Heart right ventricle (tissue), 16 donors: ENCODE measurements around the gene DCN. TPM values are rescaled to one million over a fixed set of nuclear protein-coding genes. Genes with fewer than 3 reads are reported as not detected.

ENCODE experiments used
- ATAC-seq, 8 donors: fragments of 200-7000 bp; cut with Tn5 transposase; one replicate each; pipeline ENCODE4 v1.9.1; 2020; ENCODE audit warnings: mild to moderate bottlenecking in 8 of 8, moderate library complexity in 8 of 8, moderate number of reproducible peaks in 1 of 8
- DNase-seq, 2 donors: peaks; one replicate each; pipeline ENCODE4 v3.0.0-alpha.2; 2020
- H3K27ac ChIP-seq, 10 donors: fragments of 200-600 bp; sonication (generic) in 2 of 10; one replicate each; pipeline versions ENCODE4 v1.5.0 to v1.8.0; 2020 to 2022; ENCODE audit warnings: mild to moderate bottlenecking in 3 of 10
- H3K27me3 ChIP-seq, 7 donors: fragments of 200-600 bp; one replicate each; pipeline ENCODE4 v1.8.0; 2021 to 2022; ENCODE audit warnings: mild to moderate bottlenecking in 2 of 7
- H3K36me3 ChIP-seq, 9 donors: fragments of 200-600 bp; sonication (generic) in 1 of 9; one replicate each; pipeline versions ENCODE4 v1.5.0 to v1.8.0; 2020 to 2022; ENCODE audit warnings: mild to moderate bottlenecking in 2 of 9
- H3K4me1 ChIP-seq, 9 donors: fragments of 200-600 bp; sonication (generic) in 1 of 9; one replicate each; pipeline versions ENCODE4 v1.5.0 to v1.8.0; 2020 to 2022; ENCODE audit warnings: mild to moderate bottlenecking in 4 of 9
- H3K4me3 ChIP-seq, 10 donors: fragments of 200-600 bp; sonication (generic) in 2 of 10; one replicate each; pipeline versions ENCODE4 v1.5.0 to v1.8.0; 2020 to 2022; ENCODE audit warnings: mild to moderate bottlenecking in 7 of 10, moderate library complexity in 2 of 10
- H3K9me3 ChIP-seq, 11 donors: fragments of 200-600 bp in 10 of 11; sonication (generic) in 2 of 11; one replicate each; pipeline versions ENCODE4 v1.5.0 to v1.8.0; 2013 to 2022; ENCODE audit warnings: mild to moderate bottlenecking in 2 of 11, control low read depth in 1 of 11, moderate library complexity in 1 of 11
- WGBS, 2 donors: extraction: QIAGEN DNeasy Blood & Tissue Kit; methylation state at CpG; one replicate each; pipeline ENCODE4 v1.1.7; 2013; ENCODE audit warnings: inconsistent platforms in 1 of 2; 5-methylcytosine and 5-hydroxymethylcytosine counted together
- intact Hi-C, 10 donors: fragments of 100-400 bp; cut with DNase I; formaldehyde crosslinking; loops; one replicate each; pipeline versions ENCODE4 v1.11.1 to v1.14.2; 2022
- polyA plus RNA-seq, 2 donors: library from polyadenylated mRNA; stranded (reverse); fragments of 200-250 nt; gene quantifications; one replicate each; pipeline ENCODE4 v1.2.3, GENCODE V29; 2013
- total RNA-seq, 10 donors: library from RNA; stranded (reverse); fragmentation: NEBNext Ultra II Directional in 3 of 10; extraction: Animal tissue kit (Norgen Biotek cat#: 25700) in 3 of 10; gene quantifications; one replicate each; pipeline versions ENCODE4 v1.2.1 to v1.2.4, GENCODE V29; 2021 to 2023
- TF ChIP-seq, protein P1 (sequence below), 9 donors: fragments of 200-600 bp; sonication (generic) in 2 of 9; IDR thresholded peaks; one replicate each; pipeline versions ENCODE4 v1.5.0 to v1.8.0; 2021 to 2022; ENCODE audit warnings: antibody characterized with exemption in 9 of 9, mild to moderate bottlenecking in 5 of 9, moderate library complexity in 1 of 9
- donor health status: Arrhythmogenic right ventricular cardiomyopathy.
- donor health status: ischemic (EF 13 %, LVEDD 7.1; RV severe dilation, severe dysfunction).
- donor health status: healthy with polysubstance abuse.
- donor health status: DM: no; HTN: yes; CAD: no.
- donor health status: DM: no; HTN: no; CAD: no.
- donor health status: ischemic (EF 25% LVEDD 6.9; RV normal size, moderate dysfunction).
- donor health status: ischemic (EF 25% LVEDD 5.7; RV mildly dilated, moderate dysfunction).
- donor health status: healthy.
- donor health status: DM: yes; HTN: yes; CAD: no.
- donor health status: Ischemic cardiomyopathy.
- donor health status: ischemic (EF 35%, LVEDD 5.7; RV mildly dilated, moderate dysfunction).
- donor health status: nonischemic (EF 11% LVEDD 7.7; RV severe dilation, severe dysfunction).
- donor health status: DM: yes; HTN: yes; CAD: no.
- donor health status: PGD.
- donor health status: ischemic (EF 29% LVEDD 5.4; RV normal size, mild dysfunction).
- donor health status: nonischemic (EF 23%, LVEDD 6.1; RV moderate dilation, normal function).

Gene DCN
- total and polyA plus RNA-seq, 12 donors: 286 to 1,072 (median 557) TPM

DNA sequence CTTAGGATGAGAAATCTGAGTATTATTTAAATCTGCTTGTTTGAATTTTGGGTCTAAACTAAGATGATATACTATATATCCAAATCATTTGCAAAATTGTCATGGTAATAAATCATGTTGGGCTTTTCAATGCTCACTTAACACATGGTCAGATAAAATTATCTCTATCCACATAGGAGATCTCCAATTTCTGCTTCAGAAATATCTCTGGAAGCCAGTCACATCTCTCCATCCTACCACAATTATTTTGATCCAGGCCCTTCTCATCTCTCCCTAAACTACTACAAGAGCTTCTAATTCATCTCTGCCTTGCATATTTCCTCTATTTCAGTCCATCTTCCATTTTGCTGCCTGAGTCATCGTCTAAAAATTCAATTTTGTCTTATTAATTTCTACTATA, 3.8 kb downstream of the DCN start:
- Histone ChIP-seq H3K36me3 (peaks cover 0 to 8% (median 0%) of the 10 kb centered on the region in 9 donors), H3K4me1 (peaks cover 0 to 4% (median 0%) of the 10 kb centered on the region in 9 donors), H3K27me3 (no peaks in the 10 kb centered on the region), H3K9me3 (no peaks in the 10 kb centered on the region), H3K27ac (peak overlapping the region; percentile 30 to 84 (median 76)), H3K4me3 (peak overlapping the region in 9 of 10 donors; percentile 29 to 52 (median 45))
- DNase-seq (no peak), ATAC-seq (no peak)
- TF ChIP-seq, protein P1, sequence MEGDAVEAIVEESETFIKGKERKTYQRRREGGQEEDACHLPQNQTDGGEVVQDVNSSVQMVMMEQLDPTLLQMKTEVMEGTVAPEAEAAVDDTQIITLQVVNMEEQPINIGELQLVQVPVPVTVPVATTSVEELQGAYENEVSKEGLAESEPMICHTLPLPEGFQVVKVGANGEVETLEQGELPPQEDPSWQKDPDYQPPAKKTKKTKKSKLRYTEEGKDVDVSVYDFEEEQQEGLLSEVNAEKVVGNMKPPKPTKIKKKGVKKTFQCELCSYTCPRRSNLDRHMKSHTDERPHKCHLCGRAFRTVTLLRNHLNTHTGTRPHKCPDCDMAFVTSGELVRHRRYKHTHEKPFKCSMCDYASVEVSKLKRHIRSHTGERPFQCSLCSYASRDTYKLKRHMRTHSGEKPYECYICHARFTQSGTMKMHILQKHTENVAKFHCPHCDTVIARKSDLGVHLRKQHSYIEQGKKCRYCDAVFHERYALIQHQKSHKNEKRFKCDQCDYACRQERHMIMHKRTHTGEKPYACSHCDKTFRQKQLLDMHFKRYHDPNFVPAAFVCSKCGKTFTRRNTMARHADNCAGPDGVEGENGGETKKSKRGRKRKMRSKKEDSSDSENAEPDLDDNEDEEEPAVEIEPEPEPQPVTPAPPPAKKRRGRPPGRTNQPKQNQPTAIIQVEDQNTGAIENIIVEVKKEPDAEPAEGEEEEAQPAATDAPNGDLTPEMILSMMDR (IDR thresholded peaks at IDR 0.05): no peak
- intact Hi-C loops: loop anchor here in 6 of 10 donors (1.0 to 10.0 kb wide), 7 partner anchors 94 to 204 kb away; no protein-coding TSS in a partner anchor
- 53 to 71% methylated on average over 1 of the region's 1 CpG for WGBS, 2 donors

DNA sequence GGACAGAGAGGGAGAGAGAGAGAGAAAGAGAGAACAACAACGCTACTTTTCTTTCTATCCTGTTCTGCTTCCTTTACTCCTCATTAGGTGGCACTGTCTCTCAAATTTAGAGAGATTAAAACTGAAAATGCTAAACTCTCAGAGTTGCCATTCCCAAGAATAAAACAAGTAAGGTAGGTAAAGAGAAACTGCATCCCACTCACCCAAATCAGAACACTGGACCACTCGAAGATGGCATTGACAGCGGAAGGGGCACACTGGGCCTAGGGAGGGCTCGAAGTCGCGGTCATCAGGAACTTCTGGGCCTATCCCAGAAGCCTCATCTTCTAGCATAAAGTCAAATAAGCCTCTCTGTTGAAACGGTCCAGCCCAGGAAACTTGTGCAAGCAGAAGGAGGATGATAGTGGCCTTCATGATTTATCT, 4.5 kb downstream of the DCN start:
- intact Hi-C loops: loop anchor here in 6 of 10 donors (1.0 to 10.0 kb wide), 7 partner anchors 94 to 203 kb away; no protein-coding TSS in a partner anchor
- H3K4me3 ChIP-seq: peak overlapping the region in 9 of 10 donors; percentile 29 to 52 (median 45)
- no peaks in the 10 kb centered on the region for H3K9me3 ChIP-seq
- H3K27me3 ChIP-seq: no peaks in the 10 kb centered on the region
- whole genome bisulfite sequencing, 2 donors: 42 to 50% methylated on average over 7 of the region's 7 CpGs
- ATAC-seq (peak in 7 of 8 donors; percentile 40 to 71 (median 66)), DNase-seq (no peak)
- H3K36me3 ChIP-seq: peaks cover 0 to 8% (median 0%) of the 10 kb centered on the region in 9 donors
- H3K4me1 ChIP-seq: peaks cover 0 to 7% (median 0%) of the 10 kb centered on the region in 9 donors
- TF ChIP-seq, protein P1 (IDR thresholded peaks at IDR 0.05): peak in 8 of 9 donors; percentile 14 to 65 (median 46)
- H3K27ac ChIP-seq: peak overlapping the region; percentile 30 to 84 (median 76)

DNA sequence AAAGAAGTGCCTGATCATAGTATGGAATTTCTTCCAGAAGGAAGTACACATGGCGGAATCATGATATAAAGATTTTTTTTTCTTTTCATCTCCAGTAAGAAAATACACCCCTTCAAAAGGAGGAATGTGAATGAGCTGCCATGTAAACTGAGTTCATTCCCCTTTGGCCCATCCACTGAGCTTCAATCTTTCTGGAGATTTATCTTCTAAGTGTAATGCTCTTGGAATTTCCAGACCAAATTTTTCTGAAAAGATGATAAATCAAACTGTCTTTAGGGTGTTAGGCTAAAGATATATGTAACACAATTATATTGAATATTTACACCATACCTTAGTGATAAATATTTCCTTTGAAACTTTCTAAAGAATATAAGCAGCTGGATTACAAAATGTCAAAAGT, 5.2 kb downstream of the DCN start:
- intact Hi-C loops: loop anchor here in 6 of 10 donors (5.0 to 10.0 kb wide), 5 partner anchors 95 to 203 kb away; no protein-coding TSS in a partner anchor

DNA sequence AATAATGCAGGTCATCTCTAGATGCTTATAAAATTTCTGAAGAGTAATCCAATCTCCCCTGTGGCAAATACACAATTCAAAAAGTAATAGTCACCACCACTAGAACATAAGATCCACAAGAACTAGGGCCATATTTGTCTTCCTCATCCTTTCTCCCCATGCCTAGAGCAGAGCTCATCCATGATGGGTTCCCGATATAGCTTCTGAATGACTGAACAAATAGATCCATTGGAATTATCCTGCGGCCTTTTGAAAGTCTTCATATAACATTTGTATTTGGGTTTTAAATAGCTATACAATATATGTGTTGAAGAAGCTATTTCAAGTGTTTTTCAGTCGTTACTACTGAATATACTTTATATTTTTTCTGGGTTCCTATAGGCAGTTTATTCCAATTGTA, 5.7 kb downstream of the DCN start:
- TF ChIP-seq, protein P1 (IDR thresholded peaks at IDR 0.05): no peak
- DNase-seq (no peak), ATAC-seq (no peak)
- no peaks in the 10 kb centered on the region for H3K9me3 ChIP-seq
- 83 to 86% methylated on average over 3 of the region's 3 CpGs for WGBS, 2 donors
- peak overlapping the region in 9 of 10 donors; percentile 56 to 84 (median 79) for H3K27ac ChIP-seq
- intact Hi-C loops: loop anchor here in 6 of 10 donors (5.0 to 10.0 kb wide), 5 partner anchors 95 to 202 kb away; no protein-coding TSS in a partner anchor
- peak overlapping the region in 9 of 10 donors; percentile 29 to 52 (median 45) for H3K4me3 ChIP-seq
- peaks cover 0 to 7% (median 0%) of the 10 kb centered on the region in 9 donors for H3K4me1 ChIP-seq
- peaks cover 0 to 8% (median 0%) of the 10 kb centered on the region in 9 donors for H3K36me3 ChIP-seq
- H3K27me3 ChIP-seq: no peaks in the 10 kb centered on the region

More for the DNA sequence above, 5.2 kb downstream of the DCN start:
- Histone ChIP-seq H3K27me3 (no peaks in the 10 kb centered on the region), H3K36me3 (peaks cover 0 to 8% (median 0%) of the 10 kb centered on the region in 9 donors), H3K4me1 (peaks cover 0 to 7% (median 0%) of the 10 kb centered on the region in 9 donors), H3K27ac (peak overlapping the region in 9 of 10 donors; percentile 56 to 84 (median 79)), H3K9me3 (no peaks in the 10 kb centered on the region), H3K4me3 (peak overlapping the region in 9 of 10 donors; percentile 29 to 52 (median 45))
- DNase-seq (no peak), ATAC-seq (no peak)
- WGBS, 2 donors: 81 to 84% methylated on average over 1 of the region's 1 CpG
- TF ChIP-seq, protein P1 (IDR thresholded peaks at IDR 0.05): no peak
